Adrenal gland (tissue), 5 donors: ENCODE measurements around the gene SSC5D.

ENCODE experiments used
- CTCF ChIP-seq, 6 experiments: fragments of 450-650 bp in 4 of 6; fragments of 200-600 bp in 2 of 6; sonication (generic) in 1 of 6; IDR thresholded peaks; 1 replicate in 5 of 6; 2 replicates in 1 of 6; pipeline versions ENCODE4 v1.5.1 to v1.8.0; 2016 to 2021; ENCODE audit warnings: antibody characterized with exemption in 6 of 6, mild to moderate bottlenecking in 2 of 6, moderate library complexity in 1 of 6
- POLR2A ChIP-seq, 2 donors: fragments of 450-650 bp; IDR thresholded peaks; one replicate each; pipeline ENCODE4 v1.6.1; 2017; ENCODE audit warnings: antibody characterized with exemption in 2 of 2, mild to moderate bottlenecking in 2 of 2, moderate library complexity in 1 of 2
- donor health status: DM: no; HTN: no; CAD: no.

- TF ChIP-seq POLR2A (IDR thresholded peaks at IDR 0.05) (no peak), CTCF (IDR thresholded peaks at IDR 0.05) (no peak)
Observed at GRCh38 chr19:55462722-55463121, 25.5 kb upstream of the SSC5D start.
